Measurements from ENCODE around the gene HYKK. TPM values are rescaled to one million over a fixed set of nuclear protein-coding genes. Genes with fewer than 3 reads are reported as not detected.
A peak's percentile ranks its signal among the peaks of the same experiment; 100 is the strongest.

The HYKK gene
- total RNA-seq, 1 experiment from 2014 or later: 6.9 TPM

- CTCF ChIA-PET: interaction anchor here (0.6 to 0.7 kb wide), 3 partner anchors 102 to 165 kb away, joined by 4 to 19 read pairs (median 5); no protein-coding TSS in a partner anchor
- POLR2A ChIA-PET (ENCODE audit: unreplicated experiment): interaction anchor here (0.6 to 0.9 kb wide), 4 partner anchors 11 to 26 kb away, joined by 4 to 7 read pairs (median 6); no protein-coding TSS in a partner anchor
- intact Hi-C loops (cut with micrococcal nuclease; ENCODE audit: unreplicated experiment): loop anchor here (2.0 kb wide), 1 partner anchor 25 kb away; the partner anchor contains the start of gene PSMA4
These were observed 58.8 kb downstream of the HYKK start for GRCh38 chr15:78565951-78566774.

GRCh38 chr15:78567531-78567930 lies 60.2 kb downstream of the HYKK start:
- intact Hi-C loops (cut with micrococcal nuclease; ENCODE audit: unreplicated experiment): no loop called here
- peak overlapping the region; percentile 53; the same call in 1 of the 2 replicates for H2AFZ ChIP-seq
- no peak overlapping the region for H3K27ac ChIP-seq
- no peaks in the 10 kb centered on the region for H3K27me3 ChIP-seq (ENCODE audit: insufficient read depth, low read depth)
- no peak for TF ChIP-seq CTCF (conservative IDR thresholded peaks at IDR 0.05)
- no peak for TF ChIP-seq EZH2 (IDR thresholded peaks at IDR 0.05; ENCODE audit: low read depth)
- peaks cover 19% of the 10 kb centered on the region for H3F3A ChIP-seq (ENCODE audit: insufficient read depth, low read depth)
- no peaks in the 10 kb centered on the region for H3K9me3 ChIP-seq (ENCODE audit: insufficient read depth, low read depth)
- POLR2A ChIA-PET (ENCODE audit: unreplicated experiment): interaction anchor here (0.6 kb wide), 1 partner anchor 81 kb away, joined by 3 read pairs; no protein-coding TSS in a partner anchor
- no peak for DNase-seq
- H3K4me1 ChIP-seq (replicated peaks; ENCODE audit: insufficient read depth): peaks cover 14% of the 10 kb centered on the region
- no peaks in the 10 kb centered on the region for H3K36me3 ChIP-seq (ENCODE audit: low read depth)
- no peaks in the 10 kb centered on the region for H3K9me2 ChIP-seq (ENCODE audit: insufficient read depth)
- no TSS peak for BruUV-seq (replicated peaks)
- peak overlapping the region; percentile 68; the same call in 1 of the 2 replicates for H3K4me3 ChIP-seq
- H4K20me1 ChIP-seq (ENCODE audit: insufficient read depth): no peaks in the 10 kb centered on the region
- H3K4me2 ChIP-seq: peak overlapping the region; percentile 87
- CTCF ChIA-PET: no interaction called here
- peaks cover 11% of the 10 kb centered on the region; the same call in 1 of the 2 replicates for H3K79me2 ChIP-seq (ENCODE audit: low read depth)

More at GRCh38 chr15:78565951-78566774, 58.8 kb downstream of the HYKK start:
- BruUV-seq (replicated peaks): TSS peak; percentile 63
- Histone ChIP-seq H2AFZ (peak overlapping the region; percentile 92), H3K9me2 (ENCODE audit: insufficient read depth) (no peaks in the 10 kb centered on the region), H3K27ac (peak overlapping the region; percentile 44), H3K27me3 (ENCODE audit: insufficient read depth, low read depth) (no peaks in the 10 kb centered on the region), H3K9me3 (ENCODE audit: insufficient read depth, low read depth) (no peaks in the 10 kb centered on the region), H3K4me3 (peak overlapping the region; percentile 68), H3K36me3 (ENCODE audit: low read depth) (no peaks in the 10 kb centered on the region), H3K4me1 (replicated peaks; ENCODE audit: insufficient read depth) (peaks cover 14% of the 10 kb centered on the region), H3K79me2 (ENCODE audit: low read depth) (peaks cover 11% of the 10 kb centered on the region; the same call in 1 of the 2 replicates), H4K20me1 (ENCODE audit: insufficient read depth) (no peaks in the 10 kb centered on the region), H3F3A (ENCODE audit: insufficient read depth, low read depth) (peaks cover 19% of the 10 kb centered on the region), H3K4me2 (peak overlapping the region; percentile 87)
- TF ChIP-seq CTCF (conservative IDR thresholded peaks at IDR 0.05): peak; percentile 33
- no peak for TF ChIP-seq EZH2 (IDR thresholded peaks at IDR 0.05; ENCODE audit: low read depth)
- peak; percentile 35 to 37 for DNase-seq

GRCh38 chr15:78570710-78571109 lies 63.3 kb downstream of the HYKK start:
- H3K4me1 ChIP-seq (replicated peaks; ENCODE audit: insufficient read depth): peaks cover 14% of the 10 kb centered on the region
- no peak overlapping the region for H3K4me2 ChIP-seq
- no peak overlapping the region for H2AFZ ChIP-seq
- no peaks in the 10 kb centered on the region for H3K9me2 ChIP-seq (ENCODE audit: insufficient read depth)
- H4K20me1 ChIP-seq (ENCODE audit: insufficient read depth): no peaks in the 10 kb centered on the region
- BruUV-seq (replicated peaks): no TSS peak
- intact Hi-C loops (cut with micrococcal nuclease; ENCODE audit: unreplicated experiment): no loop called here
- H3K36me3 ChIP-seq (ENCODE audit: low read depth): no peaks in the 10 kb centered on the region
- peaks cover 11% of the 10 kb centered on the region; the same call in 1 of the 2 replicates for H3K79me2 ChIP-seq (ENCODE audit: low read depth)
- H3K9me3 ChIP-seq (ENCODE audit: insufficient read depth, low read depth): no peaks in the 10 kb centered on the region
- POLR2A ChIA-PET (ENCODE audit: unreplicated experiment): no interaction called here
- TF ChIP-seq CTCF (conservative IDR thresholded peaks at IDR 0.05): no peak
- TF ChIP-seq EZH2 (IDR thresholded peaks at IDR 0.05; ENCODE audit: low read depth): no peak
- no peaks in the 10 kb centered on the region for H3K27me3 ChIP-seq (ENCODE audit: insufficient read depth, low read depth)
- no peak for DNase-seq
- no peak overlapping the region for H3K4me3 ChIP-seq
- CTCF ChIA-PET: no interaction called here
- peaks cover 19% of the 10 kb centered on the region for H3F3A ChIP-seq (ENCODE audit: insufficient read depth, low read depth)
- no peak overlapping the region for H3K27ac ChIP-seq

All from PC-9 (cell line).